Pulmonary artery endothelial cell (primary cell): ENCODE results near the gene PLEKHA7. TPM values are rescaled to one million over a fixed set of nuclear protein-coding genes. Genes with fewer than 3 reads are reported as not detected.
"Not testable (repeated sequence)": the region's sequence is repeated elsewhere in the genome, so short reads cannot be mapped to it uniquely, and the experiment has no call there.

Source experiments
- DNase-seq: peaks from one replicate; pipeline ENCODE4 v3.0.0-alpha.2; 2011; ENCODE audit warnings: low read depth, low spot score
- total RNA-seq: library from RNA; depleted of rRNA; stranded (reverse); fragments of >200 nt; gene quantifications from 2 replicates; pipeline ENCODE4 v1.2.3, GENCODE V29; 2014

PLEKHA7 gene
- total RNA-seq, 1 donor from 2014 or later = 0.20 TPM

GRCh38 chr11:16889905-16890304 is 124.3 kb downstream of the PLEKHA7 start:
- DNase-seq = no peak

GRCh38 chr11:16889010-16889409 is 125.2 kb downstream of the PLEKHA7 start:
- DNase-seq = not testable (repeated sequence)

DNA sequence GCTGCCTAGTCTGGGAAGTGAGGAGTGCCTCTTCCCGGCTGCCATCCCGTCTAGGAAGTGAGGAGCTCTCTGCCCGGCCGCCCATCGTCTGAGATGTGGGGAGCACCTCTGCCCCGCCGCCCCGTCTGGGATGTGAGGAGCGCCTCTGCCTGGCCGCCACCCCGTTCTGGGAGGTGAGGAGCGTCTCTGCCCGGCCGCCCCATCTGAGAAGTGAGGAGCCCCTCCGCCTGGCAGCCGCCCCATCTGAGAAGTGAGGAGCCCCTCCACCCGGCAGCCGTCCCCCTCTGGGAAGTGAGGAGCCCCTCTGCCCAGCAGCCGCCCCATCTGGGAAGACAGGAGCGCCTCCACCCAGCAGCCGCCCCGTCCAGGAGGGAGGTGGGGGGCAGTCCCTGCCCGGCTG is 126.3 kb downstream of the PLEKHA7 start:
- DNase-seq = not testable (repeated sequence)

- DNase-seq = no peak
These were observed 131.0 kb downstream of the PLEKHA7 start for GRCh38 chr11:16883174-16883573.

- DNase-seq = no peak
These were observed 132.4 kb downstream of the PLEKHA7 start for GRCh38 chr11:16881766-16882165.

- no peak for DNase-seq
These were observed 133.0 kb downstream of the PLEKHA7 start for GRCh38 chr11:16881074-16881709.

- DNase-seq = no peak
These were observed 133.9 kb downstream of the PLEKHA7 start for GRCh38 chr11:16880184-16880801.

GRCh38 chr11:16879690-16880089 is 134.5 kb downstream of the PLEKHA7 start:
- no peak for DNase-seq

DNA sequence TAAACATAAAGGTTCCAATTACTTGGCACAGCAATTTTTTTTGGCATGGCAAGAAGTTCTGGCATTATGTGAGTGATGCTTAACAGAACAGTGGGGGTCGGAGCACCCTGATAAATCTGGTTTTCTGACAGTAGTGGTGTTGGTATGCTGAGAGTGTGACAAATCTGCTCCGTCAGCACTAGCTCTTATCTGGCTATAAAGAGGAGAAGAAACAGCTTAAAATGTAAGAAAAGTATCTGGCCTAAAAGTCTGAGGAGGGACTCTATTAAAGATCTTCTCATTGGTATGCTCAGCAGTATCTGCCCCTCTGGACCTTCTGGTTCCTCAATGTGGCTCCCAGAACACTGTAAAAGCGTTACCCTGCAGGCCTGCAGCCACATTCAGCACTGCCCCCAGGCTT is 137.4 kb downstream of the PLEKHA7 start:
- DNase-seq = no peak

DNA sequence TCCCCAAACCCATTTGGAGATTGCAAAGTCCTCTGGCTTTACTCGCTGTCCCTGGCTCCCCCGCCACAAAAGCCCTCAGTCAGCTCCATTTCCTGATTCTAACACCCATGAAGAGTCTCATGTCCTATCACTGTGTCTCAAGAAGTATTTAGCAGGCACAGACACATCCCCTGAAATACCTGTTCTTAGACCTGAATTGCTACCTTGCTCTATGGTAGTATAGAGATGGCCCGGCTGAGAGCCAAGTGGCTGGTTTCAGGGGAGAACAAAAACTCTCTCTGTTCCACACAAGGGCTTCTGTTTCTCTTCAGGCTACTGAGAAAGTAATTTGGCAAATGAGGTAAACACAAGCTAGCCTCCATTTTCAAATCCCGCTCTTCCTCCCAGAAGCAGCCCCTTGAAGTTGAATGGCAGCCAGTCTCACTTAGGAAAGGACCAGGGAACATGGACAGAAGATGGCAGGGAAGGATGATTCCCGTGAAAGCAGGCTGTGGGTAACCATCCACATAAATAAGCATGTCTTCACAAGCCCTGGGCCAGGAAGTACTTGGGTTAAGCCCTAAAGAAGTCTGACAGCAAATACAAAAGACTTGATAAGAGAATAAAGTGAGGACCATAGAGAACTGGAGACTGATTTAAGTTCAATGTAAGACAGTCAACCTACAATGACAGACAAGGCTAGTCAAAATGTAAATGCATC is 138.0 kb downstream of the PLEKHA7 start:
- no peak for DNase-seq

DNA sequence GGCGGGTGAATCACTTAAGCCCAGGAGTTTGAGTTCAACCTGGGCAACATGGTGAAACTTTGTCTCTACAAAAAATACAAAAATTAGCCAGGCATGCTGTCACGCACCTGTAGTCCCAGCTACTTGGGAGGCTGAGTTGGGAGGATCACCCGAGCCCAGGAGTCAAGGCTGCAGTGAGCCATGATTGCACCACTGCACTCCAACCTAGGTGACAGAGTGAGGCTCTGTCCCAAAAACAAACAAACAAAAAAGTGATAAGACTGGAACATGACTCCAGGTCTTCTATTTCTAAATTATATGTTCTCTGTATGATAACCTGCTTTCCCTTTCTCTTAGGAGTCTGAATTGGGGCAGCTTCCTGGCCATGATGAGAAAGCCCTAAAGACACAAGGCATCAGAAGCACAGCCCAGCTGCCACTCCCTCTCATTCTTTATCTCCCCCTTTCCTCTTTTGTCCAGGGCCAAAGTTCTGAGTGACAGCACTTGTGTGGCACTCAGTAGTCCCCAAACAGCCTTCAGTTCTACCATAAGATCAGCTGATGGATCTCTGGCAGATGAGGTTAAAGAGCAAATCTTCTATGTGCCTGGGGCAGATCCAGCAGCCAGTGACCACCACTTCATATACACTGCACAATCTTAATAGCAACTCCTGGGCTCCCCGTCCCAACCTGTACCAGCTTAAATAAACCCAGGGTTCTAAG is 139.8 kb downstream of the PLEKHA7 start:
- no peak for DNase-seq

DNA sequence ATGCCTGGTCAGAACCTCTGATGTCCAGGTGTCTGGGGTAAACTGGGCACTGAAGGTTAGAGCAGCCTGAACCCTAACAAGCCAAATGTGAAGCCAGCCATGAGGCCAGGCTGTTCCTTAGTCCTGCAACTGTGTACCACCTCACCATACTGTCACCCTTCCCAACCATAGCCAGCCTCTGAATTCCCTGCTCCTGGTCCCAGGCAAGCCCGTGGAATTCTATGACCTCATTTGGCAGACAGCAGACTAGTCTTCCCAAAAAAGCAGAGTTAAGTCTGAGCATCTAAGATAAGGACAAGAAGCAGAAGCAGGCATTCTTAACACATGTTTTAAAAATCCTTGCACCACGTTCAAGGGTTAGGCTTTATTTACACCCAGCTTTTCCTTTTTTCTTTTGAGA is 140.9 kb downstream of the PLEKHA7 start:
- no peak for DNase-seq

DNA sequence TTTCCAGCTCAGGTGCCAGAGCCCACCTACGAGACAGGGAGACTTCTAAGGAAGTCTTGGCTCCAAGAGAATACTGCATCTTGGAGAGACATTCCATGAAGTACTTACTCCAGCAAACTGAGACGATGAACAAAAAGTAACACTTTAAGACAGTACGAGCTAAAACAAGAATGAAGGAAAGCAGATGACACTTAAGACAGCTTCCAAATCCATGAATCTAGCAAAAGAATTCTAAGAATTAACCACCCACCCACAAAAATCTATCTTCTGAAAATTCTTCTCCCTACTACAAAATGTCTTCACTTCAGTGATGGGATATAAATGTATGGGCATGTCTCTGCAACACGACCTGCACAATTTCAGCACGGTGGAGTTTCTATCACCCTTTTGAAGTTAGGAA is 142.8 kb downstream of the PLEKHA7 start:
- DNase-seq = no peak

DNA sequence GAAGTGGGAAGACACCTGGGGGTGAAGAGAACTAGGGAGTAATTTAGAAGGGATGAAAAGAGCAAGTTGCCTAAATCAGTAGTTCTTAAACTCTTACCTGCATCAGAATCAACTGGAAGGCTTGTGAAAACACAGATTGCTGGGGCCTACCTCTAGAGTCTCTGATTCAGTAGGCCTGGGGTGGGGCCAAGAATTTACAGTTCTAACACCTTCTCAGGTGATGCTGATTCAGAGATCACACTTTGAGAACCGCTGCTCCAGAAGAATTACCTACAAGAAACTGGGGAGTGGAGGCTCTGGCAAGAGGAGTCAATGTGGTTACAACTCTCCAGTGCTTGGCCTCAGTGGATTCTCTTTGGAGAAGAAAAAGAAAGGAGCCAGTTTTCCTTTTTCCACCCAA is 147.1 kb downstream of the PLEKHA7 start:
- no peak for DNase-seq

- DNase-seq = not testable (repeated sequence)
These were observed 149.8 kb downstream of the PLEKHA7 start for GRCh38 chr11:16864428-16864827.

- no peak for DNase-seq
These were observed 150.8 kb downstream of the PLEKHA7 start for GRCh38 chr11:16863389-16863788.

DNA sequence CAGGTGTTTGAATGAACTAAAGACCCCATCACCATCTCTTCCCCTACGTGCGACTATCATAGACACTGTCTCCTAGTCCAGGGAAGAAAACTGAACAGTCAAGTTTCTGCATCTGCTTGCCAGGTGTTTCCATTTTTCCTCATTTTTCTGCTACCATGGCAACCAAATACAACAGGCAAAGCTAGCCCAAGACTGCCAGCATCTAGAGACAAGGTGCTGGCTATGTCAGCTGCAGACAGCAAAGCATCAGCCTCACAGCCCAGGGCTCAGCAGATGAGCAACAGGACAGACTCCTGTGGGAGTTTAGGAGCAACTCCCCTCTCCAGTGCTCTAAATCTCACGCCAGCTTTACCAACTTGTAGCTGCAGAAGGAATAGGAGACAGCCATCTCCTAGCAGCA is 151.5 kb downstream of the PLEKHA7 start:
- no peak for DNase-seq

DNA sequence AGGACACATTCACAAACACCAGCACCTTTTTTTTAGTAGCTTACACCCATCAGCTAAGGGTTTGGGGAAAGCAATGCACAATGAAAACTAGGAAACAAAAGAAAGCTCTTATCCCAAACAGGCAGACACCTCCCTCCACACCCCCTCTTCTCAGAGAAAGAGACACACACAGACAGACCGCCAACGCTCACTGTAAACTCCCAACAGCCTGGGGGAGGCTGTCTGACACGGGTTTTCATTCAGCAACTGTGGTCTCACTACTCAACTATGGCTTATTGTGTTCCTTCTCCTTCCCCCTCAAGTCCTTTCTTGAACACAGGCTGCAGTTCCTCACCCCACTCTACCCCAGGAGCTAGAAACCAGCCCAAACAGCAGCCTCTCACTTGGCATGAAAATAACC is 152.4 kb downstream of the PLEKHA7 start:
- DNase-seq = no peak

- no peak for DNase-seq
These were observed 153.6 kb downstream of the PLEKHA7 start for GRCh38 chr11:16860617-16861016.

- no peak for DNase-seq
These were observed 154.6 kb downstream of the PLEKHA7 start for GRCh38 chr11:16859651-16860050.

DNA sequence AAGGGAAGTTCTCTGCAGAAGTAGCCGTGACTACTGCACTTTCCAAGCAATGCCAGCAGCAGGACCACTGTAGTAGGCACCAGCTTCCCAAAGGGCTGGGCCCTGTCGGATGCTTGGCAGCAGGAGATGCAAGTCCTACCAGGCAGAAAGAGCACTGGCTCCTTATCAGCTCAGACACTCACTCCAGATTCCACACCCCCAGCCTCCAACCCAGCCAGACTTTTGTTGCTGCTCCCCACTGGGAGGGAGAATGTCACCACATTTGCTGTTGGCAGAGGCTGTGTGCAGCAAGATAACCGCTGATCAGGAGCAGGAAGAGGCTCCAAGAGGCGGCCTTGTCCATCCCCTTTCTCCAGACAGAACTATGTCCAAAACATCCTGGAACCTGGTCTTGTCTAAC is 157.0 kb downstream of the PLEKHA7 start:
- no peak for DNase-seq

- DNase-seq = no peak
These were observed 158.2 kb downstream of the PLEKHA7 start for GRCh38 chr11:16856022-16856471.
